ENCODE results near the gene SPAG17.

SPAG17 gene

GRCh38 chr1:117981455-117982192, 203.4 kb downstream of the SPAG17 start:
- TF ChIP-seq POLR2AphosphoS5 (IDR thresholded peaks at IDR 0.05; ENCODE audit: low read depth, low read length) (no peak), REST (IDR thresholded peaks at IDR 0.05; ENCODE audit: insufficient read depth in 1 of 2, low read depth in 2 of 2, low read length in 2 of 2) (no peak), SIN3A (IDR thresholded peaks at IDR 0.05; ENCODE audit: borderline replicate concordance, insufficient read depth, low read length) (no peak), TAF1 (IDR thresholded peaks at IDR 0.05; ENCODE audit: borderline replicate concordance, insufficient read depth, low read length) (no peak), FOXP2 (optimal IDR thresholded peaks at IDR 0.05; ENCODE audit: borderline replicate concordance, extremely low read depth, extremely low read length, insufficient read depth) (no peak)

- TF ChIP-seq REST (IDR thresholded peaks at IDR 0.05; ENCODE audit: insufficient read depth in 1 of 2, low read depth in 2 of 2, low read length in 2 of 2) (no peak), POLR2AphosphoS5 (IDR thresholded peaks at IDR 0.05; ENCODE audit: low read depth, low read length) (no peak), SIN3A (IDR thresholded peaks at IDR 0.05; ENCODE audit: borderline replicate concordance, insufficient read depth, low read length) (no peak), TAF1 (IDR thresholded peaks at IDR 0.05; ENCODE audit: borderline replicate concordance, insufficient read depth, low read length) (no peak), FOXP2 (optimal IDR thresholded peaks at IDR 0.05; ENCODE audit: borderline replicate concordance, extremely low read depth, extremely low read length, insufficient read depth) (no peak)
These were observed 208.6 kb downstream of the SPAG17 start for GRCh38 chr1:117976381-117976780.

GRCh38 chr1:117971777-117972176, 213.3 kb downstream of the SPAG17 start:
- TF ChIP-seq SIN3A (IDR thresholded peaks at IDR 0.05; ENCODE audit: borderline replicate concordance, insufficient read depth, low read length): no peak
- TF ChIP-seq FOXP2 (optimal IDR thresholded peaks at IDR 0.05; ENCODE audit: borderline replicate concordance, extremely low read depth, extremely low read length, insufficient read depth): no peak
- TF ChIP-seq TAF1 (IDR thresholded peaks at IDR 0.05; ENCODE audit: borderline replicate concordance, insufficient read depth, low read length): no peak
- no peak for TF ChIP-seq REST (IDR thresholded peaks at IDR 0.05; ENCODE audit: insufficient read depth in 1 of 2, low read depth in 2 of 2, low read length in 2 of 2)
- TF ChIP-seq POLR2AphosphoS5 (IDR thresholded peaks at IDR 0.05; ENCODE audit: low read depth, low read length): no peak

GRCh38 chr1:117970252-117970651, 214.8 kb downstream of the SPAG17 start:
- TF ChIP-seq TAF1 (IDR thresholded peaks at IDR 0.05; ENCODE audit: borderline replicate concordance, insufficient read depth, low read length) (no peak), SIN3A (IDR thresholded peaks at IDR 0.05; ENCODE audit: borderline replicate concordance, insufficient read depth, low read length) (no peak), REST (IDR thresholded peaks at IDR 0.05; ENCODE audit: insufficient read depth in 1 of 2, low read depth in 2 of 2, low read length in 2 of 2) (no peak), FOXP2 (optimal IDR thresholded peaks at IDR 0.05; ENCODE audit: borderline replicate concordance, extremely low read depth, extremely low read length, insufficient read depth) (no peak), POLR2AphosphoS5 (IDR thresholded peaks at IDR 0.05; ENCODE audit: low read depth, low read length) (no peak)
